ENCODE data around the gene EIF4G3.

GRCh38 chr1:20834192-20834591 is 342.5 kb downstream of the EIF4G3 start:
- TF ChIP-seq CTCF (IDR thresholded peaks at IDR 0.05) (no peak), POLR2A (IDR thresholded peaks at IDR 0.05) (no peak)
